SK-N-MC (cell line): ENCODE results near the gene CDC42.

Source experiments
- EZH2 ChIP-seq: fragments of 200-600 bp; sonication (generic); IDR thresholded peaks from one replicate; pipeline ENCODE4 v1.6.1; 2017; ENCODE audit warnings: antibody characterized with exemption
- POLR2AphosphoS5 ChIP-seq: IDR thresholded peaks from 2 replicates; pipeline ENCODE4 v1.6.1; 2012; ENCODE audit warnings: mild to moderate bottlenecking, low read depth, low read length, borderline replicate concordance

GRCh38 chr1:22050330-22050729, 2.2 kb upstream of the CDC42 start:
- TF ChIP-seq POLR2AphosphoS5: no peak
- TF ChIP-seq EZH2: no peak
